HG02840 (cell line): ENCODE measurements around the gene HERPUD1.
"Not testable (repeated sequence)": the region's sequence is repeated elsewhere in the genome, so short reads cannot be mapped to it uniquely, and the experiment has no call there.

Experiments used
- ATAC-seq: cut with Tn5 transposase; IDR thresholded peaks from one replicate; pipeline ENCODE4 v1.9.1; 2021; ENCODE audit warnings: mild to moderate bottlenecking, moderate library complexity, moderate number of reproducible peaks; ENCODE audit not compliant: unreplicated experiment, low FRiP score

Gene HERPUD1

GRCh38 chr16:56974549-56975300, 42.8 kb downstream of the HERPUD1 start:
- no peak for ATAC-seq

GRCh38 chr16:56975714-56976113, 43.8 kb downstream of the HERPUD1 start:
- ATAC-seq = no peak

GRCh38 chr16:56977216-56977615, 45.3 kb downstream of the HERPUD1 start:
- ATAC-seq = no peak

- no peak for ATAC-seq
These were observed 46.0 kb downstream of the HERPUD1 start for GRCh38 chr16:56977823-56978430.

GRCh38 chr16:56980201-56980535, 48.2 kb downstream of the HERPUD1 start:
- ATAC-seq = no peak

- no peak for ATAC-seq
These were observed 49.1 kb downstream of the HERPUD1 start for GRCh38 chr16:56980792-56981724.

GRCh38 chr16:56981729-56982271, 49.9 kb downstream of the HERPUD1 start:
- ATAC-seq = no peak

GRCh38 chr16:56982695-56983094, 50.8 kb downstream of the HERPUD1 start:
- ATAC-seq = no peak

GRCh38 chr16:56983211-56983751, 51.3 kb downstream of the HERPUD1 start:
- ATAC-seq = no peak

GRCh38 chr16:56984639-56985038, 52.7 kb downstream of the HERPUD1 start:
- ATAC-seq = no peak

GRCh38 chr16:56985288-56985961, 53.5 kb downstream of the HERPUD1 start:
- ATAC-seq = no peak

- ATAC-seq = no peak
These were observed 54.0 kb downstream of the HERPUD1 start for GRCh38 chr16:56985962-56986360.

GRCh38 chr16:56986361-56986760, 54.4 kb downstream of the HERPUD1 start:
- no peak for ATAC-seq

GRCh38 chr16:56986908-56987307, 55.0 kb downstream of the HERPUD1 start:
- ATAC-seq = not testable (repeated sequence)

GRCh38 chr16:56987692-56988091, 55.8 kb downstream of the HERPUD1 start:
- ATAC-seq = no peak

GRCh38 chr16:56988161-56988947, 56.4 kb downstream of the HERPUD1 start:
- ATAC-seq = no peak

- ATAC-seq = peak; percentile 56
These were observed 57.3 kb downstream of the HERPUD1 start, which contains the start of gene NLRC5 for GRCh38 chr16:56988948-56989945. NLRC5 (plus strand) TSS chr16:56989557; CDS start chr16:57020713, 31,156 bp downstream.

- ATAC-seq = no peak
These were observed 58.0 kb downstream of the HERPUD1 start for GRCh38 chr16:56989988-56990387.
